ENCODE results near the gene CACHD1. TPM values are rescaled to one million over a fixed set of nuclear protein-coding genes. Genes with fewer than 3 reads are reported as not detected.

Gene CACHD1
- total and polyA plus RNA-seq, 8 donors: 2.9 to 7.1 (median 5.2) TPM

DNA sequence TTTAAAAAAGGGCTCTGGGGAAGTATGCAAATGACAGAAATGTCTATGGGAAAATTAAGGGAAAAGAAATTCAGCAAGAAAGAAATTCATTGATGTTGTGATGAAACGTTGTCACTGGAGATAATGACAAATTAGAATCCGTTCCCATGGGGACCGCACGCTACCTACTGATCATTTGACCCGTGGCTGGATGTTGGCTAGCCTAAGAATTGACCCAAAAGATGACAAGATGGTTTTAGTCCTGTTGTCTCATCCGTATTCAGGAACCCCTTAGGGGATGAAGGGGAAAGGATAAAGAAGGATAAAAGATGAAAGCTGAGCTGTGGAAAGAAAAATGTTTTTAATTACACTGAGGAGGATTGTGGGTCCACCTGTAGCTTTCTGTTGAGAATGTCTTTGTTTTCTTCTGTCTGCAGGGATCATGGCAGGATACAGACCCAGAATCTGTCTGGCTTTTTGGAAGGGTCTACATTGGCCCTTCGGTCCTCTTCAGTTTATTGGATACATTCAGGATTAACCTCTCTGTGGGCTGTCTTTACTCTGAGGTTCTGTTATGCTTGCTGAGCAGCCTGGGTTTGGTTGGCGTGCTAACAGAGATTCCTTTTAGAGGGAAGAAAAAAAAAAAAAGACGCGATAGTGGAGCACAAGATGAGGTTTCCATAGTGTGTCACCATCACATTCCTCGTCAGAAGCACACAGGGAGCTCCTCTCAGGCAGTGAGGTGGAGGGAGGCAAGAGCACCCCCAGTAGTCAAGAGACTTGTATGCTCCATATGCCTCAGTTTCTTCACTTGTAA, 106.2 kb downstream of the CACHD1 start:
- Histone ChIP-seq H3K36me3 (no peaks in the 10 kb centered on the region), H3K27me3 (no peaks in the 10 kb centered on the region), H3K9me3 (no peaks in the 10 kb centered on the region), H3K4me3 (no peak overlapping the region), H3K4me1 (peaks cover 0 to 9% (median 0%) of the 10 kb centered on the region in 3 donors), H3K27ac (no peak overlapping the region)
- intact Hi-C loops (cut with DNase I): no loop called here
- FAIRE-seq (no peak), DNase-seq (no peak), ATAC-seq (no peak)
- TF ChIP-seq, protein P1, sequence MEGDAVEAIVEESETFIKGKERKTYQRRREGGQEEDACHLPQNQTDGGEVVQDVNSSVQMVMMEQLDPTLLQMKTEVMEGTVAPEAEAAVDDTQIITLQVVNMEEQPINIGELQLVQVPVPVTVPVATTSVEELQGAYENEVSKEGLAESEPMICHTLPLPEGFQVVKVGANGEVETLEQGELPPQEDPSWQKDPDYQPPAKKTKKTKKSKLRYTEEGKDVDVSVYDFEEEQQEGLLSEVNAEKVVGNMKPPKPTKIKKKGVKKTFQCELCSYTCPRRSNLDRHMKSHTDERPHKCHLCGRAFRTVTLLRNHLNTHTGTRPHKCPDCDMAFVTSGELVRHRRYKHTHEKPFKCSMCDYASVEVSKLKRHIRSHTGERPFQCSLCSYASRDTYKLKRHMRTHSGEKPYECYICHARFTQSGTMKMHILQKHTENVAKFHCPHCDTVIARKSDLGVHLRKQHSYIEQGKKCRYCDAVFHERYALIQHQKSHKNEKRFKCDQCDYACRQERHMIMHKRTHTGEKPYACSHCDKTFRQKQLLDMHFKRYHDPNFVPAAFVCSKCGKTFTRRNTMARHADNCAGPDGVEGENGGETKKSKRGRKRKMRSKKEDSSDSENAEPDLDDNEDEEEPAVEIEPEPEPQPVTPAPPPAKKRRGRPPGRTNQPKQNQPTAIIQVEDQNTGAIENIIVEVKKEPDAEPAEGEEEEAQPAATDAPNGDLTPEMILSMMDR (IDR thresholded peaks at IDR 0.05): no peak
- WGBS, 2 donors: 89 to 91% methylated on average over 11 of the region's 11 CpGs

DNA sequence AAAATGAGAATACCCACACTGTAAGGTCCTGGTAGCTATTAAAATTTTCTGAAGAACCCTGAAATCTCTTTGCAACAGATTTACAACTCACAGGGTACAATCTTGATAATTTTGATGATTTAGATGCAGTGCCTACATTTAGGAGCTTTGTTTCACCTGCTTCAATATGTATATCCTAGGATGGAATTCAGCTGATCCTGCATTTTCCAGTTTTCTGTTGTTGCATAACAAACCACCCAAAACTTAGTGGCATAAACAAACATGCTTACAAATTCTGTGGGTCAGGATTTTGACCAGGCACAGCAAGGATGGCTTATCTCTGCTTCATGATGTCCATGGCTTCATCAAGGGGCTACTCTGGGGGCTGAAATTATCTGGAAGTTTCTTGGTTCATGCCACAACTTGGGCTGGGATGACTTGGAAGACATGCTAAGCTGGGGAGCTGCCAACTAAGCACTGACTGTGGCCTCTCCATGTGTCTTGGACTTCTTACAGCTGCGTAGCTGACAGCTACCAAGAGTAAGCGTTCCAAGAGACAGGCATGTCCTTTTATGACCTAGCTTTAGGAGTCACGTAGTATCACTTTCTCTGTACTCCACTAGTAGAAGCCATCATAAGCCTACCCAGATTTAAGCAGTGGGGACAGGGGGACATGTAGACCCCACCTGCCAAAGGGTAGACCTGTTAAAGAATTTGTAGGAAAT, 108.5 kb downstream of the CACHD1 start:
- WGBS, 2 donors: 96 to 99% methylated on average over 3 of the region's 3 CpGs
- intact Hi-C loops (cut with DNase I): no loop called here
- Histone ChIP-seq H3K9me3 (no peaks in the 10 kb centered on the region), H3K4me3 (no peak overlapping the region), H3K36me3 (no peaks in the 10 kb centered on the region), H3K4me1 (peaks cover 0 to 9% (median 0%) of the 10 kb centered on the region in 3 donors), H3K27me3 (no peaks in the 10 kb centered on the region), H3K27ac (no peak overlapping the region)
- DNase-seq (no peak), FAIRE-seq (no peak), ATAC-seq (no peak)
- TF ChIP-seq, protein P1 (IDR thresholded peaks at IDR 0.05): no peak

DNA sequence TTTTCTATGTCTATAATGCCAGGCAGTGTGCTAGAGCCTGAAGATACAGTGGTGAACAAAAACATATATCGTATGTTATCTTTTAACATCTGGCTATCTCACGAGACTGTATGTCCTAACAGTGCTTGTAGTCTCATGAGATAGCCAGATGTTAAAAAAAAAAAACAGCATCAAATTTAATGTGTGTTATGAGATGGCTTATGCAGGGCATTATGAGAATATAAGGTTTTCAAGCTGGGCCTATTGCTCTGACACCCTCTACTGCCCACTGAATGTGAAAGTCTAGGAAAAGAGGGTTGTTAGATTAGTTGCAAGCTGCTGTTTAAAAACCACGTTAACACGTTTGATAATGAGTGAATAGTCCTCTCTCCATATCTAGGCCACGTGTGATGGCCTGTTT, 109.8 kb downstream of the CACHD1 start:
- Histone ChIP-seq H3K27ac (no peak overlapping the region), H3K4me1 (peaks cover 0 to 9% (median 0%) of the 10 kb centered on the region in 3 donors), H3K9me3 (no peaks in the 10 kb centered on the region), H3K4me3 (no peak overlapping the region), H3K27me3 (no peaks in the 10 kb centered on the region), H3K36me3 (no peaks in the 10 kb centered on the region)
- FAIRE-seq (no peak), ATAC-seq (peak in 1 of 4 donors; percentile 42), DNase-seq (no peak)
- 37 to 41% methylated on average over 5 of the region's 5 CpGs for WGBS, 2 donors
- TF ChIP-seq, protein P1 (IDR thresholded peaks at IDR 0.05): no peak
- intact Hi-C loops (cut with DNase I): no loop called here

DNA sequence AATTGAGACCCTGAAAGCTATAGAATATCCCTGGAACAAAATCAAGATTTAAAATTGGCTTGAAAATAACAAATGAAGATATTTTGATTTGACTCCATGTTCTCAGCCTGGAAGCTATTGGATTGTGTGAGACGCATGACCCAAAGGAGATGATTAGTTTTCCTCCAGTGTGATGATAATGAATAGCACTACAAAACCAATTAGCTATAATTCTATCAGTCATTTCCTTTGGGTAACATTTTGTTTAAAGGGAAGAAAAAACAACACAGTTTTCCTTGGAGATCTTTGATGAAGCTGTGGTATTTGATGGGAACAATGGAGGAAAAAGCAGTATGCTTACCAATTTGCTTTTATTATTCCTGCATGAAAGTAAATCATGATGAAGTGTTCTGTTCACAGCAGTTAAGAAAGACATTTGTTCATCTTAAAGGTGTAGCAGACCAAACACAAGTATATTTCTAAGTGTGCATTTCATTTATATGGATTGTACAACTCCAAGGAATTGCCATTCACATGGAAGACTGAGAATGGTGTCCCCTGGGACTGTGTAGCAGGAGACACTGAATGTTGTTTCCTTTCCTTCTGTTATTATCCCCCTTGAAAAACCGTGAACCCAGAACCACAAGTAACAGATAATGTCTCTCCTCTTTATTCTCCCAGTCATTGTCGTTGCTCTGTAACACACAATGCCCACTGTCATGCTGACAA, 111.4 kb downstream of the CACHD1 start:
- peaks cover 0 to 9% (median 0%) of the 10 kb centered on the region in 3 donors for H3K4me1 ChIP-seq
- no peaks in the 10 kb centered on the region for H3K36me3 ChIP-seq
- H3K4me3 ChIP-seq: no peak overlapping the region
- FAIRE-seq (no peak), ATAC-seq (no peak), DNase-seq (no peak)
- H3K27me3 ChIP-seq: no peaks in the 10 kb centered on the region
- H3K27ac ChIP-seq: no peak overlapping the region
- TF ChIP-seq, protein P1 (IDR thresholded peaks at IDR 0.05): no peak
- intact Hi-C loops (cut with DNase I): no loop called here
- WGBS, 2 donors: 88 to 90% methylated on average over 3 of the region's 3 CpGs
- no peaks in the 10 kb centered on the region for H3K9me3 ChIP-seq
